Adipocyte (in vitro differentiated cells): ENCODE measurements around the gene CNGB1.
"Not testable (repeated sequence)": the region's sequence is repeated elsewhere in the genome, so short reads cannot be mapped to it uniquely, and the experiment has no call there.

Experiments used
- DNase-seq: peaks from one replicate; pipeline ENCODE4 v3.0.0-alpha.2; 2015; ENCODE audit warnings: low read depth
- H3K27me3 ChIP-seq: replicated peaks from 2 replicates; pipeline ENCODE4 v1.7.0; 2013; ENCODE audit warnings: mild to moderate bottlenecking, low read length, moderate library complexity; ENCODE audit not compliant: control insufficient read depth, insufficient read depth
- H3K36me3 ChIP-seq: 2 replicates; pipeline ENCODE4 v1.7.0; 2013; ENCODE audit warnings: low read length, mild to moderate bottlenecking, moderate library complexity; ENCODE audit not compliant: control insufficient read depth, insufficient read depth, severe bottlenecking
- H3K4me1 ChIP-seq: 2 replicates; pipeline ENCODE4 v1.7.0; 2013; ENCODE audit warnings: mild to moderate bottlenecking, low read length, moderate library complexity; ENCODE audit not compliant: control insufficient read depth, insufficient read depth
- H3K4me3 ChIP-seq: 2 replicates; pipeline ENCODE4 v1.7.0; 2013; ENCODE audit warnings: mild to moderate bottlenecking, low read length, moderate library complexity
- H3K9ac ChIP-seq: 2 replicates; pipeline ENCODE4 v1.7.0; 2013; ENCODE audit warnings: mild to moderate bottlenecking, low read length, moderate library complexity
- H3K9me3 ChIP-seq: 2 replicates; pipeline ENCODE4 v1.7.0; 2013; ENCODE audit warnings: mild to moderate bottlenecking, low read length, moderate library complexity; ENCODE audit not compliant: control insufficient read depth

Gene CNGB1

DNA sequence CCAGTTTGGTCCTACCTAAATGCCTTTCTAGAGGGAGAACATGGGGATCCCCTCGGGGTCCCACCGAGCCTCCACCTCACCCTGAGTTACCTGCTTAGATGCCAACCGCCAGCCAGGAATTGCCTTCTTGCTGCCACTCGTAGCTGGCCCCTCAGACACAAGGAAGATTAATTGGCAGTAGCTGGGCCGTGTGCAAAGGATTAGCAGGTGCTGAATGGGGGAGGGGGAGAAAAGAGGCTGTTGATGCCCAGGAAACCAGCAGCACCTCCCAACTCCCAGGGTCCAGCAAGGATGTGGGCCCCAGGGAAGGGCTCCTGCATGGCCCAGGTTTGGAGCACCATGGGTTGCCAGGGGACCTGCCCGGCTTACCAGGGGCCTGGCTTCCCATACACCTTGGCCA is at the start of gene CNGB1:
Gene CNGB1 (minus strand): TSS at position 159 of the 400 bp plus-strand sequence. CDS start 3,842 bp downstream, outside the sequence.
- no peak for DNase-seq
- H3K4me1 ChIP-seq = peaks cover 5% of the 10 kb centered on the region
- H3K36me3 ChIP-seq = no peaks in the 10 kb centered on the region
- peaks cover 65% of the 10 kb centered on the region for H3K27me3 ChIP-seq
- no peaks in the 10 kb centered on the region for H3K9me3 ChIP-seq
- no peak within 1 kb of the TSS for H3K9ac ChIP-seq
- no peak within 1 kb of the TSS for H3K4me3 ChIP-seq

GRCh38 chr16:58019866-58020538 is 49.1 kb upstream of the CNGB1 start:
- Histone ChIP-seq H3K36me3 (peaks cover 6% of the 10 kb centered on the region), H3K27me3 (no peaks in the 10 kb centered on the region), H3K4me1 (peaks cover 36% of the 10 kb centered on the region), H3K4me3 (no peak overlapping the region), H3K9me3 (no peaks in the 10 kb centered on the region), H3K9ac (no peak overlapping the region)
- DNase-seq = no peak

DNA sequence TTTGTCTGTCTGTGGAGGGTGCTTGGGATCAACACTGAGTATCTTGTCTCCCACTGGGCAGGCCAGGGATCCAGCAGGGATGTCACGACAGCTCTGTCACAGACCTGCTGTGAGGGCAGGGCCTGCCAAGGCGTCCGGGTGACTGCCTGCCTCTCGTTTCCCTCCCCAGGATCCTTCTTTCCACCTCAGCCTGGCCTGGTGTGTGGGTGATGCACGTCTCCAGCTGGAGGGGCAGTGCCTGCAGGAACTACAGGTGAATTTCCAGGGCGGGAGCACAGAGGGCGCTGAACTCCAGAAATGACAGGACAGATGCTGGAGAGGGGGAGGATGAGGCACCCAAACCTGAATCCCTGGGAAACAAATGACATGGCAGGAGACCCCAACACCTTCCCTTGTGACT is 47.9 kb upstream of the CNGB1 start:
- Histone ChIP-seq H3K9ac (peak overlapping the region; percentile 35), H3K36me3 (peaks cover 6% of the 10 kb centered on the region), H3K9me3 (no peaks in the 10 kb centered on the region), H3K27me3 (no peaks in the 10 kb centered on the region), H3K4me1 (peaks cover 29% of the 10 kb centered on the region), H3K4me3 (no peak overlapping the region)
- no peak for DNase-seq

GRCh38 chr16:58016840-58017446 is 46.0 kb upstream of the CNGB1 start:
- Histone ChIP-seq H3K36me3 (peaks cover 19% of the 10 kb centered on the region), H3K9me3 (no peaks in the 10 kb centered on the region), H3K27me3 (no peaks in the 10 kb centered on the region), H3K4me3 (no peak overlapping the region), H3K4me1 (peaks cover 16% of the 10 kb centered on the region), H3K9ac (no peak overlapping the region)
- DNase-seq = no peak

GRCh38 chr16:58013201-58013956 is 42.5 kb upstream of the CNGB1 start:
- no peak overlapping the region for H3K9ac ChIP-seq
- no peak overlapping the region for H3K4me3 ChIP-seq
- H3K4me1 ChIP-seq = peaks cover 8% of the 10 kb centered on the region
- no peaks in the 10 kb centered on the region for H3K27me3 ChIP-seq
- H3K9me3 ChIP-seq = no peaks in the 10 kb centered on the region
- peaks cover 35% of the 10 kb centered on the region for H3K36me3 ChIP-seq
- DNase-seq = no peak

- DNase-seq = no peak
- Histone ChIP-seq H3K27me3 (no peaks in the 10 kb centered on the region), H3K9ac (no peak overlapping the region), H3K4me3 (no peak overlapping the region), H3K9me3 (no peaks in the 10 kb centered on the region), H3K36me3 (peaks cover 35% of the 10 kb centered on the region), H3K4me1 (peaks cover 8% of the 10 kb centered on the region)
These were observed 41.6 kb upstream of the CNGB1 start for GRCh38 chr16:58012481-58012880.

DNA sequence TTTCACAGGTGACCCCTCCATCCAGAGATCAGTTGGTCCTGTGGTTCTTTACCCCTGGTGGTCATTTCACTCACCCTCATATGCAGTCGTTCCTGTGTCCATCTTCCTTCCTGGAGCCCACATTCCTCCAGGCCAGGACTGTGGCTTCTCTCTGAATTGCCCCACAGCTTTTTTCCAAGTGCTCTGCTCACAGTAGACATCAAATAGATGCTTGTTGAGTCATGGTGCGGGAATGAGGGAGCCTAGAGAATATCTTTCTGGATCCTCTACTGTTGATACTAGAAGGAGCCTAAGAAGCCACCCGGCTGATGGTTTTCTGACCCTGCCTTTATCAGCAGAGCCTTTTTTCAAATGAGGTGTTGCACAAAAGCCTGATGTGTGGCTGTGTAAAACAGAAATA is 40.7 kb upstream of the CNGB1 start:
- peak; percentile 63 for DNase-seq
- Histone ChIP-seq H3K4me1 (peaks cover 8% of the 10 kb centered on the region), H3K36me3 (peaks cover 37% of the 10 kb centered on the region), H3K4me3 (no peak overlapping the region), H3K9me3 (no peaks in the 10 kb centered on the region), H3K27me3 (no peaks in the 10 kb centered on the region), H3K9ac (no peak overlapping the region)

GRCh38 chr16:58010886-58011285 is 40.0 kb upstream of the CNGB1 start:
- H3K4me3 ChIP-seq = no peak overlapping the region
- no peaks in the 10 kb centered on the region for H3K27me3 ChIP-seq
- no peak overlapping the region for H3K9ac ChIP-seq
- peaks cover 40% of the 10 kb centered on the region for H3K36me3 ChIP-seq
- no peak for DNase-seq
- H3K9me3 ChIP-seq = no peaks in the 10 kb centered on the region
- peaks cover 8% of the 10 kb centered on the region for H3K4me1 ChIP-seq

DNA sequence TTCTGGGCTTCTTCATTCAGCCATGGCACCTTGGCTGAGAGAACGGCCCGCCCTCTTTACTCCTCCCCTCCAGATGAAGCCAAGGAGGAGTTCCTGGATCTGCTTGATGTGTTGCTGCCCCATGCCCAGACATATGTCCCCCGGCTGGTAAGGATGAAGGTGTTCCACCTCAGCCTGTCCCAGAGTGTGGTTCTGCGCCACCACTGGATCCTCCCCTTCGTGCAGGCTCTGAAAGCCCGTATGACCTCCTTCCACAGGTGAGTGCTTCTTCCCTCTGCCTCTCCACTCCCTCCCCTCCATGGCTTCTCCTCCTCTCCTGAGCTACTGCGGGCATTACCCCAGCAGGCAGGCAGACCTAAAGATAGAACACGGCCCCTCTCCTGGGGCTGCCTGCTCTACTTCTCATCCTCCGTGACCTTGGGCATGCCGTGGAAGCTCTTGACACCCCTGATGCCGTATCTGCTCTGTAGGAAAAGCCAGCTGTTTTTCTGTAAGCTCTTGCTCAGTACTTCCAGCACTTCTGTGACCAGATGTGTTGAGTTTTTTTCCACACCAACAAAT is 39.0 kb upstream of the CNGB1 start:
- Histone ChIP-seq H3K4me1 (peaks cover 9% of the 10 kb centered on the region), H3K27me3 (no peaks in the 10 kb centered on the region), H3K9ac (no peak overlapping the region), H3K9me3 (no peaks in the 10 kb centered on the region), H3K4me3 (no peak overlapping the region), H3K36me3 (peaks cover 40% of the 10 kb centered on the region)
- DNase-seq = no peak

DNA sequence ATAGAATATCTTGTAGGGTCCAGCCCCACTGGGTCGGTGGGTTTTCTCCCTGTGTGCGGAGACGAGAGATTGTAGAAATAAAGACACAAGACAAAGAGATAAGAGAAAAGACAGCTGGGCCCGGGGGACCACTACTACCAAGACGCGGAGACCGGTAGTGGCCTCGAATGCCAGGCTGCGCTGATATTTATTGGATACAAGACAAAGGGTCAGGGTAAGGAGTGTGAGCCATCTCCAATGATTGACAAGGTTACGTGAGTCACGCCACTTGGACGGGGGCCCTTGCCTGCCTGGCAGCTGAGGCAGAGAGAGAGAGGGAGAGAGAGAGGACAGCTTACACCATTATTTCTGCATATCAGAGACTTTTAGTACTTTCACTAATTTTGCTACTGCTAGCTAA is 33.8 kb upstream of the CNGB1 start:
- not testable (repeated sequence) for H3K9me3 ChIP-seq, H3K27me3 ChIP-seq, DNase-seq, H3K9ac ChIP-seq, H3K4me3 ChIP-seq
- Histone ChIP-seq H3K4me1 (peaks cover 12% of the 10 kb centered on the region), H3K36me3 (peaks cover 15% of the 10 kb centered on the region)

DNA sequence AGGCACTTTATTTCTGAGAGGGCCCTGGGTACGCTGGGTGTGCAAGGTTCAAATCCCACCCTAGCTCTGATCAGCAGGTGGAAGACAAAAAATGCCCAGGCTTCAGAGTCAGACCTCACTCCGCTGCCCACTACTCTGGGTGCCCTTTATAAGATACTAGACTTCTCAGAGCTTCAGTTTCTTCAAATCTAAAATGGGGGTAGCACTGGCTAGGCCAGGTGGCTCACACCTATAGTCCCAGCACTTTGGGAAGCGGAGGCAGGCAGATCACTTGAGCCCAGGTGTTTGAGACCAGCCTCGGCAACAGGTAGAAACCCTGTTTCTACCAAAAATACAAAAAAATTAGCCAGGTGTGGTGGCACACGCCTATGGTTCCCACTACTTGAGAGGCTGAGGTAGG is 32.0 kb upstream of the CNGB1 start:
- Histone ChIP-seq H3K4me3 (no peak overlapping the region), H3K27me3 (no peaks in the 10 kb centered on the region), H3K36me3 (peaks cover 17% of the 10 kb centered on the region), H3K4me1 (peaks cover 23% of the 10 kb centered on the region), H3K9ac (no peak overlapping the region), H3K9me3 (no peaks in the 10 kb centered on the region)
- no peak for DNase-seq
